ENCODE results near the gene SNX5.

- TF ChIP-seq POLR2AphosphoS5 (IDR thresholded peaks at IDR 0.05; ENCODE audit: low read depth, low read length) (no peak), CTCF (IDR thresholded peaks at IDR 0.05) (no peak), SIN3A (IDR thresholded peaks at IDR 0.05; ENCODE audit: borderline replicate concordance, insufficient read depth, low read depth, low read length) (no peak), REST (IDR thresholded peaks at IDR 0.05; ENCODE audit: insufficient read depth in 1 of 2, low read depth in 2 of 2, low read length in 1 of 2) (no peak)
Observed at GRCh38 chr20:17965042-17965697, 3.4 kb downstream of the SNX5 start.
